Mucosa of stomach (tissue), 1 donor: ENCODE measurements around the gene OSBPL10.

Experiments
- H3K27me3 ChIP-seq: one replicate; pipeline ENCODE4 v1.7.0; 2013; ENCODE audit warnings: mild to moderate bottlenecking, low read length; ENCODE audit not compliant: control insufficient read depth, insufficient read depth
- H3K36me3 ChIP-seq: one replicate; pipeline ENCODE4 v1.7.0; 2013; ENCODE audit warnings: low read length; ENCODE audit not compliant: control insufficient read depth, insufficient read depth
- H3K4me1 ChIP-seq: one replicate; pipeline ENCODE4 v1.7.0; 2013; ENCODE audit warnings: mild to moderate bottlenecking, low read length; ENCODE audit not compliant: control insufficient read depth, insufficient read depth
- H3K4me3 ChIP-seq: one replicate; pipeline ENCODE4 v1.7.0; 2013; ENCODE audit warnings: low read length
- H3K9ac ChIP-seq: one replicate; pipeline ENCODE4 v1.7.0; 2013; ENCODE audit warnings: mild to moderate bottlenecking, low read length, moderate library complexity
- H3K9me3 ChIP-seq: one replicate; pipeline ENCODE4 v1.7.0; 2013; ENCODE audit warnings: mild to moderate bottlenecking, low read length, moderate library complexity; ENCODE audit not compliant: control insufficient read depth
- donor health status: Pancreatic carcinoma.

OSBPL10 gene

DNA sequence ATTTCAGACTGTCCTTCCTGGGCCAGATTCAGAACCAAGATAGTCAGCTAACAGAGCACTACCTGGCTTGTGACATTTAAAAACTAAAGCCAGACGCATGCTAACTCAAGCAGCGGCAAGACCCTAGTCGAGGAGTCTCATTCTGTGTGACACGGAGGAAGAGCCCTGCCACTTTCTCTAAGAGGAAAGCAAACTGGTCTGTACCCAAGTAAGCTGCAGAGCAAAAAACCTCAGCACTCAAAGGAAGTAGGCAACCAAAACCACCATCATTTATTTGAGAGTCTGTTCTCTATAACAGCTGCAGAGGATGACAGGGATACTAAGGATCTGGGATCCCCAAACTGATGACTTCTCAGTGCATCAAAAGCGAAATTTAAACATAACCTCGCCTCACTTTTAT is 152.1 kb downstream of the OSBPL10 start:
- no peaks in the 10 kb centered on the region for H3K4me1 ChIP-seq

DNA sequence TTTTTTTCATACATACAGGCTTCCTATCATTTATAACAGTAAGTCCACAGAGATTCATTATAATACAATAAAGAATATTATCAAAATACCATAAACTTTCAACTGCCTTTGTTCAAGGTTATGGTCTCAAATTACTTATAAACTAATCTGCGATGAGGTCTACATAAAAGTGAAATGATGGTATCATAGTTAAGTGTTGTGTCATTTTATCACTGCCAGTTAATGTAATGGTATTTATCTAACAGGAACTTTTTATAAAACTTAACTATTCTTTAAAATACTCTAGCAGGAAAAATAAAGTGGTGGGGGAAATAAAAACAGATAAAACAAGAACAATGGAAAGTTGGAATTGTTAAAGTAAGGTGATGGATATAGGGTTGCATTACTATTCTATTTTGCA is 153.1 kb downstream of the OSBPL10 start:
- no peaks in the 10 kb centered on the region for H3K4me1 ChIP-seq
- H3K36me3 ChIP-seq, result no peaks in the 10 kb centered on the region
- H3K4me3 ChIP-seq, result no peak overlapping the region
- no peaks in the 10 kb centered on the region for H3K9me3 ChIP-seq
- H3K27me3 ChIP-seq, result no peaks in the 10 kb centered on the region
- no peak overlapping the region for H3K9ac ChIP-seq

More for the DNA sequence above, 152.1 kb downstream of the OSBPL10 start:
- Histone ChIP-seq H3K9me3 (no peaks in the 10 kb centered on the region), H3K4me3 (no peak overlapping the region), H3K36me3 (no peaks in the 10 kb centered on the region), H3K9ac (no peak overlapping the region), H3K27me3 (no peaks in the 10 kb centered on the region)

DNA sequence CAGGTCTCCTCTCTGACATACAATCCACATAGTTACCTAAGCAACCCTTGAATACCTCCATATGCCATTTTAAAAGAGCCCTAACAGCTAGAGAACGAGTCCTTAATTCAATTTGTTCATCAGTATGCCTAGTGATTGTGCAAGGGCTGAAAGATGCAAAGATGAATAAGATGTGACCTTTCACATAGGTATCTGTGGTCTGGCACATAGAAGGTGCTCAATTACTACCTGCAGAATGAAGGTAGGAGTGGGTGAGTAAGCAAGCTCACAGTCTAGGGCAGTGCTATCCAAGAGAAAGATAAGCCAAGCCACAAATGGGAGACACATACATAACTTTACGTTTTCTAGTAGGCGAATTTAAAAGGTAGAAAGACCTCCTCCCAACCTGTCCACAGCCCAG is 157.9 kb downstream of the OSBPL10 start:
- Histone ChIP-seq H3K4me3 (no peak overlapping the region), H3K36me3 (no peaks in the 10 kb centered on the region), H3K4me1 (no peaks in the 10 kb centered on the region), H3K9ac (no peak overlapping the region), H3K9me3 (no peaks in the 10 kb centered on the region), H3K27me3 (no peaks in the 10 kb centered on the region)

DNA sequence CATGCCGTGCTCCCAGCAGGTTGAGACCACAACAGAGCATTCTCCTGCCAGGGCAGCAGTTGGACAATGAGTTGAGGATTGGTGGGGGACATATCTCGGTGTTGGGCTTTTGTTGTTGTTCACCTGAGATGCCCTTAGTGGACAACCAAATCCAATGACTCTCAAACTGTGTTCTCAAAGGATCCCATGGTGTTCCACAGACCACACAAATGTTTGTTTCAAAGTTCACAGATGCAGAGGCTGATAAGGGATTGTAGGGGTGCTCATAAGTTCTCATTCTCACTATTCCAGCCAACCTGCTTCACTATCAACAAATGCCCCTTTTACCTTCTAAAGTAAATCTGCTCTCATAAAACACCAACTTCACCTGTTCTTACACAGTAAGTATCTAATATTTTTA is 159.9 kb downstream of the OSBPL10 start:
- no peaks in the 10 kb centered on the region for H3K27me3 ChIP-seq
- no peak overlapping the region for H3K4me3 ChIP-seq
- H3K4me1 ChIP-seq, result no peaks in the 10 kb centered on the region
- no peaks in the 10 kb centered on the region for H3K9me3 ChIP-seq
- no peak overlapping the region for H3K9ac ChIP-seq
- no peaks in the 10 kb centered on the region for H3K36me3 ChIP-seq

DNA sequence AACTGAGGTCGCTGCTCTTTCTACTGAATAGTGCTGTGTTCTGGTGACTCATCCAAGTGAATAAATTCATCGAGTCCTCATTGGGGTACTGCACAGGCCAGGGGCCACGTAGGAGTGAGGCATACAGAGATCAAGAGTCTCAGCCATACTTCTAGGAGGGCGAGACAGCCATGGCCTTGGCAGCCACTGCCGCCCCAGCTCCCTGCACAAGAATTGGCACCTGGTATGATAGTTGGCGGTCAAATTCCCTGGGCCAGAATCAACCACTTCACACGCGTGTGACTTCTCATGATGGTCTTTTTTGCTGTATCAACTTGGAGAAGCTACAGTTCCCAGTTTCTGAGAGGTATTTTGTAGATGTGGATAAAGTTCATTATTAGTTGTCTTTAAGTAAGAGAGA is 161.6 kb downstream of the OSBPL10 start:
- H3K27me3 ChIP-seq, result no peaks in the 10 kb centered on the region
- no peak overlapping the region for H3K9ac ChIP-seq
- H3K4me3 ChIP-seq, result no peak overlapping the region
- H3K36me3 ChIP-seq, result no peaks in the 10 kb centered on the region
- no peaks in the 10 kb centered on the region for H3K9me3 ChIP-seq
- no peaks in the 10 kb centered on the region for H3K4me1 ChIP-seq

DNA sequence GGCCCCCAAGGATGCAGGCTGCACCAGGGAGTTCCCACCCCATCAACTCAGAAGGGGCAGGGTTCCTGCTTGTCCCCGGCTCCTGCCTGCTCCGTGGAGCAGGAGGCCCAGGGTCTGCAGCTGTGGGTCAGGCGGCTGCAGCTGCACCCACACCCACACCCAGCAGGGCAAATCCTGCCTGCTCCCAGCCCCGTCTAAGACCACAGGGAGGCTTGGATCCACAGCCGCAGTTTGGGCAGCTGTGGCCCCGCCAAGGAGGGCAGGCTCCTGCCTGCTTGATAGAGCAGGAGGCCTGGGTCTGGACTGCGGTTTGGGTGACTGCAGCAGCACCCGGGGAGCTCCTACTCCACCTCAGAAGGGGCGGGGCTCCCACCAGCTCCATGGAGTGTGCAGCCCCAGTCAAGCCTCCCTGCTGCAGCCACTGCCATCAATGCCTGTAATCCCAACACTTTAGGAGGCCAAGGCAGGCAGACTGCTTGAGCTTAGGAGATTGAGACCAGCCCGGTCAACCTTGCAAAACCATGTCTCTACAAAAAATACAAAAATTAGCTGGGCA is 163.6 kb downstream of the OSBPL10 start:
- no peaks in the 10 kb centered on the region for H3K36me3 ChIP-seq
- no peaks in the 10 kb centered on the region for H3K9me3 ChIP-seq
- H3K4me3 ChIP-seq, result no peak overlapping the region
- H3K27me3 ChIP-seq, result no peaks in the 10 kb centered on the region
- H3K9ac ChIP-seq, result no peak overlapping the region
- no peaks in the 10 kb centered on the region for H3K4me1 ChIP-seq

DNA sequence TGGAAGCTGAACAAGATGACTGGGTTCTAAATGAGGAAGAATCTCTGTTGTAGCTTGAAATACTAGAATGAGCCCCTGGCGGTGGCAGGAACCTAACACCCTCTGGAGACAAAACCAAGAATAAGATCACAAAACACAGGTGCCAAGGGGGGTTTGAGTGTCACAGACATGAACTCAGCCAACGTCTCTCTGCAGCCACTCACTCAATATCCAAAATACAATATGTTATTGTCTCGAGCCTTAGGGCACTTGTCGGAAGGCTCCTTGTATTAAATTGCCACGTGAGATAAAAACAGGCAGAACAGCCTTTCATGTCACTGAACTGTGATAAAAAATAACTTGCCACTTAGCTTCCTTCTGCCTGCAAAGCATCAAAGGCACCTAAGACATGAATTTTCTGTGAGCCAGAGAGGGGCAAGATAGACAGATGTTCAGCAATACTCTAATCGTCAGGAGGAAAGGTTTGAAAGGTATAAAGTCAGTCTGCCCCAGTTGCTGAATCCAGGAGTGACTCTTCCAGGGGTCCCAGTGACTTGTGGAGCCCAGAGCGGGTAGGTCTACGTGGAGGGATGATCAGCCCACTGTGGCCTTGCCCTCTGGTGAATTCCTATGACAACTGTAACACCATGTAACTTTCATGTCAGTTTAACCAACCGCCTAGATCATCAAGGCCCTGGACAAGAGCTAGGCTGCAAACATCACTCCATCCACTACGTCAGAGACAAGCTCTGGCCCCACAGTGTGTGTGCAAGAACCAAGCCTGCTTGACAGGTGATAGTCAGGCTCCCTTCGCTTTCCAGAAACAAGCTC is 165.2 kb downstream of the OSBPL10 start:
- no peak overlapping the region for H3K9ac ChIP-seq
- H3K4me3 ChIP-seq, result no peak overlapping the region
- H3K36me3 ChIP-seq, result no peaks in the 10 kb centered on the region
- no peaks in the 10 kb centered on the region for H3K27me3 ChIP-seq
- no peaks in the 10 kb centered on the region for H3K9me3 ChIP-seq
- no peaks in the 10 kb centered on the region for H3K4me1 ChIP-seq

DNA sequence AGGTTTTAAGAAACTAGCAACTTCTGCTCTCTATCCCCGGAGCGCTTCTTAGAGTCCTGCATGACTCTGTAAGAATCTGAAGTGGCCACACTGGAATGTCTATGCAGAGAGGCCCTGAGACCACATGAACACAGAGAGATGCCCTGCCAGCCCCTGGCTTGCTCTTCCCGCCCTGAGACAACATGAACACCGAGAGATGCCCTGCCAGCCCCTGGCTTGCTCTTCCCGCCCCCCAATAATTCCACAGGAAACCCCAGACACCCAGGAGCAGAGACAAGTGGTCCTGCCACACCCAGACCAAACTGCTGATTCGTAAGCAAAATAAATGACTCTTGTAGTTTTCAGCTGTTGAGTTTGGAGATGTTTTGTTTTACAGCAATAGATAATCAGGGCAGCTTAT is 166.1 kb downstream of the OSBPL10 start:
- Histone ChIP-seq H3K36me3 (no peaks in the 10 kb centered on the region), H3K4me3 (no peak overlapping the region), H3K4me1 (no peaks in the 10 kb centered on the region), H3K9me3 (no peaks in the 10 kb centered on the region), H3K27me3 (no peaks in the 10 kb centered on the region), H3K9ac (no peak overlapping the region)

DNA sequence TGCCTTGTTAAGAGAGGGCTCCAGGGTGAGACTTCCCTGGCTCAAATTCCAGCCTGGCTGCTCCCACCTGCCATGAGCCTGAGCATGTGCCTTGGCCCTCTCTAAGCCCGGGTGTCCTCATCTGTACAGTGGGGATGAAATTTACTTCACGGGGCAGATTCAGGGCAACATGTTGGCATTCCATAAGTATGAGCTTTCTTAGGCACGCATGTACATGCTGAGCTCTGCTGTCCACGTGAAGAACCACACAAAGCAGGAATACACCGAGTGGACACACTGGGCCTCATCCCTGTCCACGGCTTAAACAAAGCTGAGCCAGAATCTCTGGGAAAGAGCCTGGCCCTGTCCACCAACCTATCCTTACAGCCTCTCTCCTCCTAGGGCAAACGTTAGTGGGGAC is 167.4 kb downstream of the OSBPL10 start:
- Histone ChIP-seq H3K9me3 (no peaks in the 10 kb centered on the region), H3K4me3 (no peak overlapping the region), H3K4me1 (no peaks in the 10 kb centered on the region), H3K27me3 (no peaks in the 10 kb centered on the region), H3K36me3 (no peaks in the 10 kb centered on the region), H3K9ac (no peak overlapping the region)

DNA sequence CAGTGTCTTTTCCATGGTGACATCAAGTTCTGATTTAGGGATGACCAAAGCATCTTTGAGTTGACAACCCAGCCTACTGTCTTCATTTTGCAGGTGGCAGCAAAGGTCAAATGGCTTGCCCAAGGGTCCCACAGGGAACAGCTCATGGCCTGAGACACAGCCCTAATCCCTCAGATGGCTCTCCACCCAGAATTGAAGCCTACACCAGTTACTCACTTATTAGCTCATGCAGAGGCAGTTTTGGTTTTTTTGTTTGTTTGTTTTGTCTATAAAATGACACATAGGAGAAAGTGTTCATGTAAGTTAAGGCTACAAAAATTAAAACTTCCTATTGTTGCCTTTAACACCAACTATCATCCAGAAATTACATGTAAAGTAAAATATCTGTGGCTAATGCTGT is 167.9 kb downstream of the OSBPL10 start:
- Histone ChIP-seq H3K36me3 (no peaks in the 10 kb centered on the region), H3K9ac (no peak overlapping the region), H3K4me3 (no peak overlapping the region), H3K4me1 (no peaks in the 10 kb centered on the region), H3K27me3 (no peaks in the 10 kb centered on the region), H3K9me3 (no peaks in the 10 kb centered on the region)

DNA sequence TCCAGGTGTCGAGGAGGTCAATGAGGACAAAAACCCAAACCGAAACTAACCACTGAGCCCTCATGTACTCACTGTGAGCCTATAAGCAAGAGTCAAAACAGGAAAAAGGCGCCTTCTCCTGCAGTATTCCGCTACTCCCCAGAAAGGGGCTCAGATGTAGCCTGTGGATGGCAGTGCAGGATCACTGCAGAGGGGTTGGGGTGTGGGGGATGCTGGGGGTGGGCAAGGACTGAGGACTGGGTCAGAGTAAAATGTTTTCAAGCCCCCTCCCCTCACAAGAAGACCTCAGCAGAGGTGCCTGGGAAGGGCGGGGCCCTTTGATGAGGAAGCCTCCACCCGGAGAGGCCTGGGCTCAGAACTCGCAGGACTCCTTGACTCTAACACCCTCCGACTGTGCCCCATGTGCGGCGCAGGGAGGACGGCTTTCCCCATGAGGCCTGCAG is 170.1 kb downstream of the OSBPL10 start:
- no peaks in the 10 kb centered on the region for H3K9me3 ChIP-seq
- no peaks in the 10 kb centered on the region for H3K27me3 ChIP-seq
- H3K4me1 ChIP-seq, result no peaks in the 10 kb centered on the region
- H3K4me3 ChIP-seq, result no peak overlapping the region
- no peak overlapping the region for H3K9ac ChIP-seq
- H3K36me3 ChIP-seq, result no peaks in the 10 kb centered on the region

DNA sequence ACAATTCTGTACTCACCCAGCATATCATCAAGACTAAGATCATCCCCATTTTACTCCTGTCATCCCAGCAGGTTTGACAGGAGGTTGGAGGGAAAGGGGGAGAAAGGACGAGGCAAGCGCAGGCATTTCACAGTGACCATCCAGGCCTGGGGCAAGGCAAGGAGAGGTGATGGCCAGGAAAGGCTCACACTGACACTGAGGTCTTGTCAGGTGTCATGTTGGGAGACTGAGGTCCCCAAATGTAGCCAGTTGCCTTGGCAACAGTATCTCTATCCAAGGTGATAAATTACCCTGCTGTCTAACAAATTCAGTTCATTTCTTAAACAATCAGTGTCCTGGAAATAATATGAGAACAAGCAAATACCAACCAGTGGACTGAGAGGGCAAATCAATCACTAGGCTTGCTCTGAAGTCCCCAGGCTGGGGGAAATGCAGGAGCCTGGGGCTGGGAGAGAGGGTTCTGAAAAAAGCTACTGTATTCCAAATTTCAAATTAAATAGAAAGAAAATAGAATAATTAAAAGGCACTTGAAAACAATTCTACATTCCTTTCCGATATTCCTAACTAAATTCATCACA is 172.8 kb downstream of the OSBPL10 start:
- Histone ChIP-seq H3K4me3 (no peak overlapping the region), H3K36me3 (no peaks in the 10 kb centered on the region), H3K4me1 (no peaks in the 10 kb centered on the region), H3K9me3 (no peaks in the 10 kb centered on the region), H3K9ac (no peak overlapping the region), H3K27me3 (no peaks in the 10 kb centered on the region)
